GM10847 (cell line): ENCODE measurements around the gene GRSF1.

Experiments
- POLR2A ChIP-seq: IDR thresholded peaks from 2 replicates; pipeline ENCODE4 v1.6.1; 2011; ENCODE audit not compliant: insufficient read length; ENCODE audit errors: extremely low read depth

Gene GRSF1

GRCh38 chr4:70841211-70841610 is 1.5 kb upstream of the GRSF1 start:
- no peak for TF ChIP-seq POLR2A

GRCh38 chr4:70838666-70839588 is 763 bp downstream of the GRSF1 start:
- TF ChIP-seq POLR2A: no peak

- no peak for TF ChIP-seq POLR2A
Measured at GRCh38 chr4:70838204-70838603, 1.5 kb downstream of the GRSF1 start.

- no peak for TF ChIP-seq POLR2A
Measured at GRCh38 chr4:70836081-70836480, 3.6 kb downstream of the GRSF1 start.

- TF ChIP-seq POLR2A: no peak
Measured at GRCh38 chr4:70833675-70834074, 6.0 kb downstream of the GRSF1 start.

- no peak for TF ChIP-seq POLR2A
Measured at GRCh38 chr4:70831293-70831692, 8.4 kb downstream of the GRSF1 start.

GRCh38 chr4:70830054-70830453 is 9.6 kb downstream of the GRSF1 start:
- TF ChIP-seq POLR2A: no peak

- no peak for TF ChIP-seq POLR2A
Measured at GRCh38 chr4:70829492-70829891, 10.2 kb downstream of the GRSF1 start.

- TF ChIP-seq POLR2A: no peak
Measured at GRCh38 chr4:70829015-70829414, 10.7 kb downstream of the GRSF1 start.

- no peak for TF ChIP-seq POLR2A
Measured at GRCh38 chr4:70818921-70819320, 20.8 kb downstream of the GRSF1 start.

GRCh38 chr4:70818173-70818855 is 21.4 kb downstream of the GRSF1 start:
- no peak for TF ChIP-seq POLR2A

GRCh38 chr4:70816894-70817293 is 22.8 kb downstream of the GRSF1 start:
- TF ChIP-seq POLR2A: no peak

- TF ChIP-seq POLR2A: no peak
Measured at GRCh38 chr4:70815370-70815769, 24.3 kb downstream of the GRSF1 start.

GRCh38 chr4:70808151-70808550 is 31.5 kb downstream of the GRSF1 start:
- TF ChIP-seq POLR2A: no peak

- TF ChIP-seq POLR2A: no peak
Measured at GRCh38 chr4:70802928-70803580, 36.6 kb downstream of the GRSF1 start.
